Measurements from ENCODE around the gene SCTR.

DNA sequence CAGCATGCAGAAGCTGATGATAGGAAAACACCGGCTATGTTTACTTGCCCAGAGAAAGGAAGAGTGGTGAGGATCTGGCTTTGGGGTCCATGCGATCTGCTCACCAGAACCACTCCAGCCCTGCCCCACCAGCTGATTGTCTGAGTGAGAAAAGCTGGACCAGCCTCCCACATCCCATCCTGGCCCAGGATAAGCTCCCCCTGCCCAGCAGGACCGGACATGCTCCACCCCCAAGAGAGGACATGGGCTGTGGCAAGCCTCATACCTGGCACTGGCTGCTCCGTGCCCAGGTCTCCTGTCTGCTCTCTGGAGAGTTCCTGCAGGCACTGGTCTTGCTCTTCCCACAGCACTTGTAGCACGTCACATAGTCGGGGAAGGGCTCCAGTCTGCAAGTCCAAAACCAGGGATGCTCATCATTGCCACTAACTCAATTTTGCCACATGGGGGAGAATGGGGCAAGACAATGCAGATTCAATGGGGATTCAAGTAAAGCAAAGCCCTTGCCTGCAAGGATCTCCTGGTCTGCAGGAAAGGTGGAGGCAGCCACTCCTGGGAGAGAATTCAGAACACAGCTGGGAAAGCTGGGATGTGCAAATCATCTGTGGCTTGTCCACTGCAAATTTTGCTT is 30.0 kb downstream of the SCTR start:
- TF ChIP-seq EP300 (IDR thresholded peaks at IDR 0.05) (no peak), POLR2A (IDR thresholded peaks at IDR 0.05) (no peak)
